LNCaP clone FGC (cell line): Measurements from ENCODE around the gene INTS6L.

Source experiments
- DNase-seq: peaks from one replicate; pipeline ENCODE4 v3.0.0-alpha.2; 2011; ENCODE audit warnings: low read depth
- H3K4me3 ChIP-seq: 2 replicates; pipeline ENCODE4 v1.5.1; 2011; ENCODE audit warnings: mild to moderate bottlenecking, low read depth, low read length, control low read depth
- TF ChIP-seq, protein P1 (sequence below): IDR thresholded peaks from 2 replicates; pipeline ENCODE4 v1.5.1; 2012; ENCODE audit warnings: mild to moderate bottlenecking; ENCODE audit not compliant: control insufficient read depth, insufficient read depth; ENCODE audit errors: extremely low read depth

The INTS6L gene

DNA sequence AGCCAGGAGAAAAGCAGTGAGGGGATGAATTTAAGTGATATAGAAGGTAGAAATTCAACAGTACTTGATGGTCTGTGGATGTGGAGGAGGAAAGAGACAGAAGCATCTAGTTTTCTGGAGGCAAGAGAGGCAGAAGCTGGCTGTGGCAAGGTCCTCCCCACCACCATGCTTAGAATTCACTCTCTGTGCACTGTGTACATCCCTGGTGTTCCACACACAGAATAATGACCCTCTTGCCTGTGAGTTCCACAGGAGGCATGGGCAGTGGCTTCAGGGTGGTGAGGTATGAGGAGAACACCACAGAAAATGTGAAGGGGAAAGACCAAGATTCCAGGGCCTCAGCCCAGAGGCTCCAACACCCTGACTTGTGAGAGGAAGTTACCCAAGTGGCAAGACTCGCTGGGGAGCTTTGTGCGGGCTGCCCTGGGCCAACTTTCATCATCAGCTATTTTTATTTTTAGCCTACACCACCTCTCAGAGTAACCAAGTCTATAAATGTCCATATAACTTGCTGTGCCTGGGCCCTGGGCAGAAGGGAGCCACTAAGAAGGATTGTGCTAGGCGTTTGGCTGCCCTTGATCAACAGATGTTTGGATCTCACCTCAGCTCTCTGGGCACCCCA lies 7.8 kb upstream of the INTS6L start:
- TF ChIP-seq, protein P1, sequence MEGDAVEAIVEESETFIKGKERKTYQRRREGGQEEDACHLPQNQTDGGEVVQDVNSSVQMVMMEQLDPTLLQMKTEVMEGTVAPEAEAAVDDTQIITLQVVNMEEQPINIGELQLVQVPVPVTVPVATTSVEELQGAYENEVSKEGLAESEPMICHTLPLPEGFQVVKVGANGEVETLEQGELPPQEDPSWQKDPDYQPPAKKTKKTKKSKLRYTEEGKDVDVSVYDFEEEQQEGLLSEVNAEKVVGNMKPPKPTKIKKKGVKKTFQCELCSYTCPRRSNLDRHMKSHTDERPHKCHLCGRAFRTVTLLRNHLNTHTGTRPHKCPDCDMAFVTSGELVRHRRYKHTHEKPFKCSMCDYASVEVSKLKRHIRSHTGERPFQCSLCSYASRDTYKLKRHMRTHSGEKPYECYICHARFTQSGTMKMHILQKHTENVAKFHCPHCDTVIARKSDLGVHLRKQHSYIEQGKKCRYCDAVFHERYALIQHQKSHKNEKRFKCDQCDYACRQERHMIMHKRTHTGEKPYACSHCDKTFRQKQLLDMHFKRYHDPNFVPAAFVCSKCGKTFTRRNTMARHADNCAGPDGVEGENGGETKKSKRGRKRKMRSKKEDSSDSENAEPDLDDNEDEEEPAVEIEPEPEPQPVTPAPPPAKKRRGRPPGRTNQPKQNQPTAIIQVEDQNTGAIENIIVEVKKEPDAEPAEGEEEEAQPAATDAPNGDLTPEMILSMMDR, result no peak
- no peak for DNase-seq
- H3K4me3 ChIP-seq, result no peak overlapping the region

DNA sequence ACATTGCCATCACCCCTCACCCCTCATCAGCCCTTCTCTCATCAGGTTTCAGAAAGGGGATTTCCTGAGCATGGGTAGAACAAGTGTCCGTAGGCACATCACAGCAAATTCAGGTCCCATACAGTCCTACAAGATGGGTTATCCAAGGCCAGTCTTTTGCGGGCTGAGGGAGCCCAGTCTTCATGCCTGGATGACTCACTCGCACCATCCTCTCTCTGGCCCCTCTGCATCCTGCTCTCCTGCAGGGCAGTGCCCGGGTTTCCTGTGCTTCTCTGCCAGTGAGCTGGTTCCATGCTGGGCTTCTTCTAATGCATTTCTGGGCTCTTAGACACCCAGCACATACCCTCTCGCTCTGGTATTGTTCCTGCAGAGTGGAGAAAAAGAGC lies 7.3 kb upstream of the INTS6L start:
- TF ChIP-seq, protein P1, result no peak
- no peak for DNase-seq
- H3K4me3 ChIP-seq, result no peak overlapping the region

DNA sequence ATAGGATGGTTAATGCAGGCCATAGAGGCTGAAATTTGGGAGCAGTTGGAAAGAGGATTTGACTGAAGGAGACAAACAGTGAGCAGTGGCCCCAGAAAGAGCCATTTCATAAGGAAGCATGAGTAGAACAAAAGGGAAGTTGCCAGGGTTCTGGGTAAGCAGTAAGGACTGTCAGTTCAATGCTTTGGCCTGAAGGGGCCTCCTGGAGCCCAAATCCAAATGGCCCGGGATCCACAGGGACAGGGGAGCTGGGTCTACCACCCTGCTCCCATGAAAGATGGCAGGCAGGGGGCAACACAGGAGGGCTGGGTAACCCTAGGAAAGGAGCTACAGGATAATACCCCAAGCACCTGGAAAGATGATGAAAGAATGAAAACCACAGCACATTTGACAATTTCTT lies 4.1 kb upstream of the INTS6L start:
- no peak for DNase-seq
- TF ChIP-seq, protein P1, result no peak
- H3K4me3 ChIP-seq, result no peak overlapping the region

DNA sequence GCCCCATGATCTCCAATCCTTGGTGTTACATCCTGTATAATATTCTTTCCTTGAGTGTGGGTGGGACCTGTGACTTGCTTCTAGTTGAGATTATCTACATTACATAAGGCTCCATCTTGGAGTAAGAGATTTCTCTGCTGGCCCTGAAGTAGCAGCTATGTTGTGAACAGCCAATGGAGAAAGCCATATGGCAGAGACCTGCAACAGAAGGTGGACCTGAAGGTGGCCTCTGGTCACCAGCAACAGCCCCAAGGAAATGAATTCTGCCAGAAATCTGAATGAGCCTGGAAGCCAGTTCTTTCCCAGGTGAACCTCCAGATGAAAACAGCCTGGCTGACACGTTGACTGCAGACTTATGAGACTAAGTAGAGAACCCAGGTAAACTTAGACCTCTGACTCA lies 2.3 kb upstream of the INTS6L start:
- TF ChIP-seq, protein P1, result no peak
- H3K4me3 ChIP-seq, result no peak overlapping the region
- no peak for DNase-seq

DNA sequence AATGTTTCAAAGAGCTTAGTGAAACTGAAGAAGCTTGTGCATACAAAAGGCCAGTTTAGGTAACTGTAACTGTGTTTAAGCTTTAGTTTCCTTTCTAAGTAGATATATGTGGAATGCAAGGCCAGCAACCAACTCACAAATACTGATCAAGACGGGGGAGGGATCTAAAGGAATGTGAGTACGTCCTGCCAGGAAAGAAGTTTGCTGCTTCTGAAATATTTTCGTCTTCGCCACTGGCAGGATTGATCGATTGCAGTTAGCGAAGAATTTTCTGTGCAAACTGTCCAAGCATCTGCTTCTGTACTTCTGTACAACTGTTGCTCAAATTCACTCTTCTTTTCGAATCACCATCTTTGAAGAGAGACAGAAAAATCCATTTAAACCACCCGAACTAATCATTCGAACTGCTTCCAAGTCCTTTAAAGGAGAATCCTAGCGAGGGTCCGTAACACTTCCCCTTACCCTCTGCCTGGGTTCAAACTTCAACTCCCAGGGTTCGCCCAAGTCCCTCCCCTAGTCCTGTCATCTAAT lies 373 bp upstream of the INTS6L start:
- no peak for DNase-seq
- TF ChIP-seq, protein P1, result no peak
- H3K4me3 ChIP-seq, result peak overlapping the region; percentile 69

DNA sequence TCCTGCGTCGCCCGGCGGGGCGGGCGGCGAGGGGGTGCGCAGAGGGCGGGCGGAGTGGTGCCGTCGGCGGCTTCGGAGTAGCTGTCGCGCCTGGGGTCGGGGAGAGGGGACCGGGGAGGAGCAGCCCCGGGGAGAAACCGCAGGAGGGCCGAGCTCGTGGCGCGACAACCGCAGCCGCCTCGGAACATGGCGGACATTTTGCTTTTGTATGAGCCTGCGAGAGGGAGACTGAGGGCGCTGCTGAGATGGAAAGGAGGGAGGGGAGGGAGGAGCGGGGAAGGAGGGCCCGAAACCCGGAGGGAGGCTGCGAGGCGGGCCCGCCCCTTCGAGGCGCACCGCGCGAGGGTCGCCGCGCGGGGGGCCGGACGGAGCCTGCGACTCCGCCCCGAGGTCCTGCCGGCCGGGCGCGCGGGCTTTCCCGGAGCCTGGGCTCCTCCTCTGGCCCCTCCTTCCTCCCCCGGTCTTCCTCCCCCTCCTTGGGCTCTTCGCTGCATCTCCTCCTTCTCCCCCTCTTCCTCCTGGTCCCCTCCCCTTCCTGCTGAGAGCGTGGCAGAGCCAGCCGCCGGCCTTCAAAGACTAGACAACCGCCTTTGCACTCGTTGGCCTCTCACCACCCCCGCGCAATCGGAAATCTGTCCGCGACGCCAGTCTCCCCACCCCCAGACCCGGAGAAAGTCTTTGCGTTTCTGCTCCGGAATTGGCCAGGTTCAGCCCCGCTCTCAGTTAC lies 1.1 kb downstream of the INTS6L start:
- TF ChIP-seq, protein P1, result 0 out of 2 replicates have a peak, but pooled peaks have one; percentile 19
- peak; percentile 69 for DNase-seq

More for the DNA sequence above, 1.1 kb downstream of the INTS6L start:
- H3K4me3 ChIP-seq, result peak overlapping the region; percentile 69
